ENCODE results near the gene PNLDC1. TPM values are rescaled to one million over a fixed set of nuclear protein-coding genes. Genes with fewer than 3 reads are reported as not detected.

Gene PNLDC1
- total and polyA plus RNA-seq, 4 donors = 0.08 to 3.1 (median 0.58) TPM; not detected in 1

DNA sequence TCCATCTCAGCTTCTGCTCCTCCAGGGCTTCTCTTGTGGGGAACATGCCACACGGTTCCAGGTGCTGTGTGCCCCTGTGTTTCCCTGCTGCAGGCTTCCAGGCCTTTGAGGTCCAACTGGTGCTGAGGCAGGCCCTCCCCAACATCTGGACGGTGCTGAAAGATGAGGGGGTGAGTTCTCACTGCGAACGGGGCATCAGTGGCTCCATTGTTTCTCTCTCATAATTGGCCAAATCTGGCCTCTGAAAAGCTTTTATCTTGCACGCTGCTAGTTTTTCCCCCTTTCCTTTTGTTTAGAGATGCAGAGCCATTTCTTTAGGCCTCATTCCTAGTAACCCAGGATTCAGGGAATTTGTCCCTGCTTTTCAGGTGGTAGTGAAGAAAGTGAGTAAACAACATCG lies 8.6 kb downstream of the PNLDC1 start:
- WGBS = 83% methylated on average over 6 of the region's 6 CpGs
- DNase-seq (ENCODE audit: low spot score) = no peak
- TF ChIP-seq YY1 (IDR thresholded peaks at IDR 0.05) (no peak), GABPA (IDR thresholded peaks at IDR 0.05 in 1 of 2, conservative IDR thresholded peaks at IDR 0.05 in 1 of 2) (no peak), TAF1 (conservative IDR thresholded peaks at IDR 0.05) (no peak), RXRA (IDR thresholded peaks at IDR 0.05) (no peak), SP1 (IDR thresholded peaks at IDR 0.05) (no peak), JUND (IDR thresholded peaks at IDR 0.05) (no peak), NR2F2 (IDR thresholded peaks at IDR 0.05) (no peak), RAD21 (IDR thresholded peaks at IDR 0.05) (no peak), FOXA2 (IDR thresholded peaks at IDR 0.05) (no peak), HNF4A (conservative IDR thresholded peaks at IDR 0.05) (no peak), FOXA1 (IDR thresholded peaks at IDR 0.05) (no peak), HNF4G (IDR thresholded peaks at IDR 0.05) (no peak)
- TF ChIP-seq, protein P1, sequence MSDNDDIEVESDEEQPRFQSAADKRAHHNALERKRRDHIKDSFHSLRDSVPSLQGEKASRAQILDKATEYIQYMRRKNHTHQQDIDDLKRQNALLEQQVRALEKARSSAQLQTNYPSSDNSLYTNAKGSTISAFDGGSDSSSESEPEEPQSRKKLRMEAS (IDR thresholded peaks at IDR 0.05) = no peak
- TF ChIP-seq, protein P2, sequence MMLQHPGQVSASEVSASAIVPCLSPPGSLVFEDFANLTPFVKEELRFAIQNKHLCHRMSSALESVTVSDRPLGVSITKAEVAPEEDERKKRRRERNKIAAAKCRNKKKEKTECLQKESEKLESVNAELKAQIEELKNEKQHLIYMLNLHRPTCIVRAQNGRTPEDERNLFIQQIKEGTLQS (IDR thresholded peaks at IDR 0.05) = no peak
- TF ChIP-seq, protein P3, sequence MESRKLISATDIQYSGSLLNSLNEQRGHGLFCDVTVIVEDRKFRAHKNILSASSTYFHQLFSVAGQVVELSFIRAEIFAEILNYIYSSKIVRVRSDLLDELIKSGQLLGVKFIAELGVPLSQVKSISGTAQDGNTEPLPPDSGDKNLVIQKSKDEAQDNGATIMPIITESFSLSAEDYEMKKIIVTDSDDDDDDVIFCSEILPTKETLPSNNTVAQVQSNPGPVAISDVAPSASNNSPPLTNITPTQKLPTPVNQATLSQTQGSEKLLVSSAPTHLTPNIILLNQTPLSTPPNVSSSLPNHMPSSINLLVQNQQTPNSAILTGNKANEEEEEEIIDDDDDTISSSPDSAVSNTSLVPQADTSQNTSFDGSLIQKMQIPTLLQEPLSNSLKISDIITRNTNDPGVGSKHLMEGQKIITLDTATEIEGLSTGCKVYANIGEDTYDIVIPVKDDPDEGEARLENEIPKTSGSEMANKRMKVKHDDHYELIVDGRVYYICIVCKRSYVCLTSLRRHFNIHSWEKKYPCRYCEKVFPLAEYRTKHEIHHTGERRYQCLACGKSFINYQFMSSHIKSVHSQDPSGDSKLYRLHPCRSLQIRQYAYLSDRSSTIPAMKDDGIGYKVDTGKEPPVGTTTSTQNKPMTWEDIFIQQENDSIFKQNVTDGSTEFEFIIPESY (IDR thresholded peaks at IDR 0.05) = no peak
- Histone ChIP-seq H3K27me3 (ENCODE audit: control insufficient read depth in 4 of 4, insufficient read depth in 4 of 4, low read length in 3 of 4) (no peaks in the 10 kb centered on the region), H3K27ac (ENCODE audit: low read depth in 1 of 2, low read length in 2 of 2) (no peak overlapping the region), H3K9me3 (ENCODE audit: control insufficient read depth in 4 of 4, low read length in 3 of 4) (no peaks in the 10 kb centered on the region), H3K4me1 (ENCODE audit: control insufficient read depth in 4 of 4, insufficient read depth in 4 of 4, low read length in 3 of 4) (no peaks in the 10 kb centered on the region), H3K36me3 (ENCODE audit: control insufficient read depth in 4 of 4, insufficient read depth in 3 of 4, low read depth in 1 of 4, low read length in 3 of 4) (no peaks in the 10 kb centered on the region), H3K9ac (ENCODE audit: low read depth in 1 of 2, low read length in 2 of 2) (no peak overlapping the region), H3K4me3 (ENCODE audit: low read depth in 1 of 3, low read length in 3 of 3) (no peak overlapping the region)

- H3K27ac ChIP-seq (ENCODE audit: low read depth in 1 of 2, low read length in 2 of 2) = no peak overlapping the region
- no peaks in the 10 kb centered on the region for H3K27me3 ChIP-seq (ENCODE audit: control insufficient read depth in 4 of 4, insufficient read depth in 4 of 4, low read length in 3 of 4)
- no peak for DNase-seq (ENCODE audit: low spot score)
- 90% methylated on average over 4 of the region's 4 CpGs for whole genome bisulfite sequencing
- no peak overlapping the region for H3K9ac ChIP-seq (ENCODE audit: low read depth in 1 of 2, low read length in 2 of 2)
- H3K4me3 ChIP-seq (ENCODE audit: low read depth in 1 of 3, low read length in 3 of 3) = no peak overlapping the region
- no peaks in the 10 kb centered on the region for H3K36me3 ChIP-seq (ENCODE audit: control insufficient read depth in 4 of 4, insufficient read depth in 3 of 4, low read depth in 1 of 4, low read length in 3 of 4)
- no peaks in the 10 kb centered on the region for H3K9me3 ChIP-seq (ENCODE audit: control insufficient read depth in 4 of 4, low read length in 3 of 4)
- TF ChIP-seq SP1 (IDR thresholded peaks at IDR 0.05) = no peak
- H3K4me1 ChIP-seq (ENCODE audit: control insufficient read depth in 4 of 4, insufficient read depth in 4 of 4, low read length in 3 of 4) = no peaks in the 10 kb centered on the region
Observed at GRCh38 chr6:159809149-159809548, 9.1 kb downstream of the PNLDC1 start.

DNA sequence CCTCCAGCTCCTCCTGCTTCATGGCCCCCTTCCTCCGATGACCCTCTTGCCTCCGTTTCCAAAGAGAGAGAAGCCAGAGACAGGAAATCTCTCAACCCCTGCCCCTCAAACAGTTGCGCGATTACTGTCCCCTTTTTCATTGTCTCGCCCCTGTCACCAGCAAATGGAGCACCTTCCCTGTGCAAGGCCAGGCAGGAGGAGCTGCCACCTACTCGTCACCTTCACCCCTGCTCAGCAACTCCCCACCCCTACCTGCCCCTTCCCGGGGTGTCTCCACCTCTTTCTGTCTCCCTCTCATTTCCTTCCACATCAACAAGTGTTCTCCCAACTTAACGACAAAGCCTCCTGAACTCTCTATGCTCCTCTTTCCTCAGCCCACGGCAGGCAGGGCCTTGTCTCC lies 13.7 kb downstream of the PNLDC1 start:
- no peaks in the 10 kb centered on the region for H3K9me3 ChIP-seq (ENCODE audit: control insufficient read depth in 4 of 4, low read length in 3 of 4)
- H3K4me3 ChIP-seq (ENCODE audit: low read depth in 1 of 3, low read length in 3 of 3) = no peak overlapping the region
- 88% methylated on average over 9 of the region's 9 CpGs for whole genome bisulfite sequencing
- H3K36me3 ChIP-seq (ENCODE audit: control insufficient read depth in 4 of 4, insufficient read depth in 3 of 4, low read depth in 1 of 4, low read length in 3 of 4) = no peaks in the 10 kb centered on the region
- TF ChIP-seq, protein P4, sequence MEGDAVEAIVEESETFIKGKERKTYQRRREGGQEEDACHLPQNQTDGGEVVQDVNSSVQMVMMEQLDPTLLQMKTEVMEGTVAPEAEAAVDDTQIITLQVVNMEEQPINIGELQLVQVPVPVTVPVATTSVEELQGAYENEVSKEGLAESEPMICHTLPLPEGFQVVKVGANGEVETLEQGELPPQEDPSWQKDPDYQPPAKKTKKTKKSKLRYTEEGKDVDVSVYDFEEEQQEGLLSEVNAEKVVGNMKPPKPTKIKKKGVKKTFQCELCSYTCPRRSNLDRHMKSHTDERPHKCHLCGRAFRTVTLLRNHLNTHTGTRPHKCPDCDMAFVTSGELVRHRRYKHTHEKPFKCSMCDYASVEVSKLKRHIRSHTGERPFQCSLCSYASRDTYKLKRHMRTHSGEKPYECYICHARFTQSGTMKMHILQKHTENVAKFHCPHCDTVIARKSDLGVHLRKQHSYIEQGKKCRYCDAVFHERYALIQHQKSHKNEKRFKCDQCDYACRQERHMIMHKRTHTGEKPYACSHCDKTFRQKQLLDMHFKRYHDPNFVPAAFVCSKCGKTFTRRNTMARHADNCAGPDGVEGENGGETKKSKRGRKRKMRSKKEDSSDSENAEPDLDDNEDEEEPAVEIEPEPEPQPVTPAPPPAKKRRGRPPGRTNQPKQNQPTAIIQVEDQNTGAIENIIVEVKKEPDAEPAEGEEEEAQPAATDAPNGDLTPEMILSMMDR (IDR thresholded peaks at IDR 0.05; ENCODE audit: low read depth, low read length, missing input control) = no peak
- TF ChIP-seq FOXA1 (IDR thresholded peaks at IDR 0.05) (no peak), RAD21 (IDR thresholded peaks at IDR 0.05) (no peak), SP1 (IDR thresholded peaks at IDR 0.05) (no peak), RXRA (IDR thresholded peaks at IDR 0.05) (no peak), JUND (IDR thresholded peaks at IDR 0.05) (no peak)
- DNase-seq (ENCODE audit: low spot score) = no peak
- H3K4me1 ChIP-seq (ENCODE audit: control insufficient read depth in 4 of 4, insufficient read depth in 4 of 4, low read length in 3 of 4) = no peaks in the 10 kb centered on the region
- H3K27ac ChIP-seq (ENCODE audit: low read depth in 1 of 2, low read length in 2 of 2) = no peak overlapping the region
- H3K27me3 ChIP-seq (ENCODE audit: control insufficient read depth in 4 of 4, insufficient read depth in 4 of 4, low read length in 3 of 4) = no peaks in the 10 kb centered on the region
- H3K9ac ChIP-seq (ENCODE audit: low read depth in 1 of 2, low read length in 2 of 2) = no peak overlapping the region

Data from liver (tissue), 9 donors.